HepG2 (cell line): ENCODE data around the gene EXPH5. TPM values are rescaled to one million over a fixed set of nuclear protein-coding genes. Genes with fewer than 3 reads are reported as not detected.

ENCODE experiments used
- BRCA1 ChIP-seq: sonication (generic); formaldehyde crosslinking; IDR thresholded peaks from 2 replicates; pipeline ENCODE4 v1.4.0; 2020; ENCODE audit warnings: missing genetic modification reagents
- ESRRA ChIP-seq: sonication (generic); formaldehyde crosslinking; IDR thresholded peaks from 2 replicates; pipeline ENCODE4 v1.5.1; 2020; ENCODE audit warnings: mild to moderate bottlenecking, low read depth, missing genetic modification reagents
- GZF1 ChIP-seq: sonication (generic); formaldehyde crosslinking; IDR thresholded peaks from 2 replicates; pipeline ENCODE4 v1.5.1; 2020; ENCODE audit warnings: mild to moderate bottlenecking, missing genetic modification reagents
- HDAC6 ChIP-seq: fragments of 200-600 bp; sonication (generic); IDR thresholded peaks from 2 replicates; pipeline ENCODE4 v1.7.0; 2017; ENCODE audit warnings: mild to moderate bottlenecking, antibody characterized with exemption, low read length, low read depth
- KDM2A ChIP-seq: sonication (generic); formaldehyde crosslinking; IDR thresholded peaks from 2 replicates; pipeline ENCODE4 v1.4.0; 2020; ENCODE audit warnings: low read depth, missing genetic modification reagents, borderline replicate concordance
- KMT2A ChIP-seq: sonication (generic); formaldehyde crosslinking; IDR thresholded peaks from 2 replicates; pipeline ENCODE4 v1.4.0; 2020; ENCODE audit warnings: missing genetic modification reagents
- NKX3-1 ChIP-seq: sonication (generic); formaldehyde crosslinking; IDR thresholded peaks from 2 replicates; pipeline ENCODE4 v1.5.0; 2020; ENCODE audit warnings: missing genetic modification reagents
- POGZ ChIP-seq: sonication (generic); formaldehyde crosslinking; IDR thresholded peaks from 2 replicates; pipeline ENCODE4 v1.4.0; 2020; ENCODE audit warnings: mild to moderate bottlenecking, missing genetic modification reagents
- PRPF4 ChIP-seq: fragments of 200-400 bp; formaldehyde crosslinking; IDR thresholded peaks from 2 replicates; pipeline ENCODE4 v1.6.1; 2016; ENCODE audit warnings: low read length, low read depth; ENCODE audit not compliant: poor library complexity, severe bottlenecking
- SATB2 ChIP-seq: sonication (generic); formaldehyde crosslinking; IDR thresholded peaks from 2 replicates; pipeline ENCODE4 v1.5.0; 2020; ENCODE audit warnings: missing genetic modification reagents
- SMC3 ChIP-seq: IDR thresholded peaks from 2 replicates; pipeline ENCODE4 v1.6.1; 2011; ENCODE audit warnings: low read length, improper control_type of control experiment
- STAG1 ChIP-seq: sonication (generic); formaldehyde crosslinking; IDR thresholded peaks from 2 replicates; pipeline ENCODE4 v1.4.0; 2020; ENCODE audit warnings: missing genetic modification reagents
- TMF1 ChIP-seq: sonication (generic); formaldehyde crosslinking; IDR thresholded peaks from 2 replicates; pipeline ENCODE4 v1.8.1; 2022; ENCODE audit warnings: low read depth, missing genetic modification reagents
- ZBTB38 ChIP-seq: sonication (generic); formaldehyde crosslinking; IDR thresholded peaks from 2 replicates; pipeline ENCODE4 v1.5.1; 2020; ENCODE audit warnings: mild to moderate bottlenecking, missing genetic modification reagents
- ZFP62 ChIP-seq: sonication (generic); formaldehyde crosslinking; IDR thresholded peaks from 2 replicates; pipeline ENCODE4 v1.4.0; 2020; ENCODE audit warnings: missing genetic modification reagents
- ZNF143 ChIP-seq: sonication (generic); formaldehyde crosslinking; IDR thresholded peaks from 2 replicates; pipeline ENCODE4 v1.4.0; 2020; ENCODE audit warnings: missing genetic modification reagents
- ZNF562 ChIP-seq: sonication (generic); formaldehyde crosslinking; IDR thresholded peaks from 2 replicates; pipeline ENCODE4 v1.8.0; 2022; ENCODE audit warnings: missing genetic modification reagents, borderline replicate concordance
- ZNF768 ChIP-seq: sonication (generic); formaldehyde crosslinking; IDR thresholded peaks from 2 replicates; pipeline ENCODE4 v1.4.0; 2020; ENCODE audit warnings: missing genetic modification reagents
- ZNF788 ChIP-seq: sonication (generic); formaldehyde crosslinking; IDR thresholded peaks from 2 replicates; pipeline ENCODE4 v1.5.0; 2020; ENCODE audit warnings: mild to moderate bottlenecking, missing genetic modification reagents, borderline replicate concordance
- ZNF839 ChIP-seq: sonication (generic); formaldehyde crosslinking; IDR thresholded peaks from 2 replicates; pipeline ENCODE4 v1.4.0; 2020; ENCODE audit warnings: missing genetic modification reagents, mild to moderate bottlenecking, borderline replicate concordance
- ZSCAN29 ChIP-seq: sonication (generic); formaldehyde crosslinking; conservative IDR thresholded peaks from 2 replicates; pipeline ENCODE4 v1.4.0; 2020; ENCODE audit warnings: mild to moderate bottlenecking, missing genetic modification reagents
- ZSCAN30 ChIP-seq: sonication (generic); formaldehyde crosslinking; IDR thresholded peaks from 2 replicates; pipeline ENCODE4 v1.5.0; 2020; ENCODE audit warnings: mild to moderate bottlenecking, missing genetic modification reagents
- polyA plus RNA-seq, 8 experiments: library from polyadenylated mRNA; depleted of rRNA in 3 of 8; stranded (reverse) in 7 of 8; unstranded in 1 of 8; fragments of >200 nt; fragmentation: Illumina TruSeq in 4 of 8; extraction: Trizol in 4 of 8; gene quantifications; 2 replicates each; pipeline versions ENCODE4 v1.2.1 to v1.2.3, GENCODE V29; 2011 to 2016; ENCODE audit warnings: low read depth in 4 of 8, missing spikeins in 1 of 8, mixed read lengths in 1 of 8; ENCODE audit not compliant: insufficient read depth in 1 of 8
- total RNA-seq, 5 experiments: library from RNA; depleted of rRNA; stranded (reverse); fragments of >200 nt; fragmentation: Illumina TruSeq; extraction: Trizol; gene quantifications; 2 replicates each; pipeline ENCODE4 v1.2.3, GENCODE V29; 2016; ENCODE audit warnings: low read depth in 1 of 5
- TF ChIP-seq, protein P1 (sequence below): sonication (generic); formaldehyde crosslinking; IDR thresholded peaks from 2 replicates; pipeline ENCODE4 v1.4.0; 2020; ENCODE audit warnings: missing genetic modification reagents
- TF ChIP-seq, protein P2 (sequence below): sonication (generic); formaldehyde crosslinking; IDR thresholded peaks from 2 replicates; pipeline ENCODE4 v1.4.0; 2020; ENCODE audit warnings: missing genetic modification reagents, low read depth, mild to moderate bottlenecking, borderline replicate concordance
- TF ChIP-seq, protein P3 (sequence below): sonication (generic); formaldehyde crosslinking; IDR thresholded peaks from 2 replicates; pipeline ENCODE4 v1.4.0; 2020; ENCODE audit warnings: mild to moderate bottlenecking, low read depth, missing genetic modification reagents
- TF ChIP-seq, protein P4 (sequence below): sonication (generic); formaldehyde crosslinking; IDR thresholded peaks from 2 replicates; pipeline ENCODE4 v1.4.0; 2020; ENCODE audit warnings: mild to moderate bottlenecking, missing genetic modification reagents

The EXPH5 gene
- total and polyA plus RNA-seq, 2 of the 13 experiments (the other 11 are each of a cell fraction or from before 2014, with no cell fraction given): under 0.01 to 0.02 TPM

DNA sequence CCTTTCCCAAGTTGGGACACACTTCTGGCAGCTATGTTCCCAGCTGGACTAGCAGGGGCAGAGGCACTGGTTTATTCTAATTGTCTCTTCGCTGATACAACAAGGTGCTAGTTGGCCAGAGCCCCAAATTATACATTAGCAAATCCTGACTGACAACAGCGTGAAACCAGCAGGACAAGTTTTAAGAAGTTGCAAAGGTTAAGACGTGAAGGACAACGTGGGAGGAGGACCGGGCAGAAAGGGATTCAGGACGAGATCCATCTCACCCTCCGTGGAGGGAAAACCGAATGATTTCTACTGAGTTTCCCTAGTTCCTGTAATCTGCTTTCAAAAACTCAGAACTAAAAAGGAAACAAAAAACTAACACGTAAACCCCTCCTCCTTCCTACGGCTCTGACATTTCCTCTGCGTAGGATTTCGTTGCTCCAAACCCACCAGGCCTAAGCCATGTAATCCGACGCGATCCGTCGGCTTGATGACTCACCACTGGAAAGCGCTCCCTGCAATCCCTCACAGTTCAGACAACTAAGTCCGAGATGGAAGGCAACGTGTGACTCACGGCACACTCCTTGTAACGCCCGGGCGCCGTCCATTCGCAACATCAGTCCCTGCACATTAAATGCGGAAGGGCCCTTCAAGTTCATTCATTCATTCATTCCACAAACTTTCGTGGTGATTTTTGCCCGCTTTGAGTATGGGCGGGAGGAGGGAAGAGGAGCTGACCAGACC is 96.1 kb downstream of the EXPH5 start (continued):
- TF ChIP-seq, protein P1, sequence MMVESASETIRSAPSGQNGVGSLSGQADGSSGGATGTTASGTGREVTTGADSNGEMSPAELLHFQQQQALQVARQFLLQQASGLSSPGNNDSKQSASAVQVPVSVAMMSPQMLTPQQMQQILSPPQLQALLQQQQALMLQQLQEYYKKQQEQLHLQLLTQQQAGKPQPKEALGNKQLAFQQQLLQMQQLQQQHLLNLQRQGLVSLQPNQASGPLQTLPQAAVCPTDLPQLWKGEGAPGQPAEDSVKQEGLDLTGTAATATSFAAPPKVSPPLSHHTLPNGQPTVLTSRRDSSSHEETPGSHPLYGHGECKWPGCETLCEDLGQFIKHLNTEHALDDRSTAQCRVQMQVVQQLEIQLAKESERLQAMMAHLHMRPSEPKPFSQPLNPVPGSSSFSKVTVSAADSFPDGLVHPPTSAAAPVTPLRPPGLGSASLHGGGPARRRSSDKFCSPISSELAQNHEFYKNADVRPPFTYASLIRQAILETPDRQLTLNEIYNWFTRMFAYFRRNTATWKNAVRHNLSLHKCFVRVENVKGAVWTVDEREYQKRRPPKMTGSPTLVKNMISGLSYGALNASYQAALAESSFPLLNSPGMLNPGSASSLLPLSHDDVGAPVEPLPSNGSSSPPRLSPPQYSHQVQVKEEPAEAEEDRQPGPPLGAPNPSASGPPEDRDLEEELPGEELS (CRISPR knock-in tag): no peak; the same call in 1 of the 2 replicates
- TF ChIP-seq ZBTB38 (no peak), KMT2A (CRISPR knock-in tag) (peak; percentile 79), ESRRA (CRISPR knock-in tag) (no peak), STAG1 (CRISPR knock-in tag) (0 out of 2 replicates have a peak, but pooled peaks have one; percentile 12), ZFP62 (CRISPR knock-in tag) (no peak), SATB2 (CRISPR knock-in tag) (no peak), ZNF839 (no peak), BRCA1 (no peak), ZNF562 (CRISPR knock-in tag) (no peak; the same call in 1 of the 2 replicates), ZNF768 (CRISPR knock-in tag) (no peak), ZNF788 (no peak), HDAC6 (no peak), KDM2A (CRISPR knock-in tag) (peak; percentile 69; the same call in 1 of the 2 replicates), ZSCAN29 (CRISPR knock-in tag) (no peak), GZF1 (CRISPR knock-in tag) (no peak), NKX3-1 (CRISPR knock-in tag) (0 out of 2 replicates have a peak, but pooled peaks have one; percentile 70), SMC3 (no peak), PRPF4 (no peak), ZNF143 (CRISPR knock-in tag) (no peak), POGZ (no peak), TMF1 (CRISPR knock-in tag) (no peak), ZSCAN30 (no peak)
- TF ChIP-seq, protein P2, sequence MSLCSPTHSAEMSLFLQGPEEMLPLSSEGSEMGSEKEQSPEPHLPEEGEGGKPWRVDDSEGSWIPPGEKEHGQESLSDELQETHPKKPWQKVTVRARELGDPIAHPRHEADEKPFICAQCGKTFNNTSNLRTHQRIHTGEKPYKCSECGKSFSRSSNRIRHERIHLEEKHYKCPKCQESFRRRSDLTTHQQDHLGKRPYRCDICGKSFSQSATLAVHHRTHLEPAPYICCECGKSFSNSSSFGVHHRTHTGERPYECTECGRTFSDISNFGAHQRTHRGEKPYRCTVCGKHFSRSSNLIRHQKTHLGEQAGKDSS (CRISPR knock-in tag): no peak
- TF ChIP-seq, protein P3, sequence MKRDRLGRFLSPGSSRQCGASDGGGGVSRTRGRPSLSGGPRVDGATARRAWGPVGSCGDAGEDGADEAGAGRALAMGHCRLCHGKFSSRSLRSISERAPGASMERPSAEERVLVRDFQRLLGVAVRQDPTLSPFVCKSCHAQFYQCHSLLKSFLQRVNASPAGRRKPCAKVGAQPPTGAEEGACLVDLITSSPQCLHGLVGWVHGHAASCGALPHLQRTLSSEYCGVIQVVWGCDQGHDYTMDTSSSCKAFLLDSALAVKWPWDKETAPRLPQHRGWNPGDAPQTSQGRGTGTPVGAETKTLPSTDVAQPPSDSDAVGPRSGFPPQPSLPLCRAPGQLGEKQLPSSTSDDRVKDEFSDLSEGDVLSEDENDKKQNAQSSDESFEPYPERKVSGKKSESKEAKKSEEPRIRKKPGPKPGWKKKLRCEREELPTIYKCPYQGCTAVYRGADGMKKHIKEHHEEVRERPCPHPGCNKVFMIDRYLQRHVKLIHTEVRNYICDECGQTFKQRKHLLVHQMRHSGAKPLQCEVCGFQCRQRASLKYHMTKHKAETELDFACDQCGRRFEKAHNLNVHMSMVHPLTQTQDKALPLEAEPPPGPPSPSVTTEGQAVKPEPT: no peak
- TF ChIP-seq, protein P4, sequence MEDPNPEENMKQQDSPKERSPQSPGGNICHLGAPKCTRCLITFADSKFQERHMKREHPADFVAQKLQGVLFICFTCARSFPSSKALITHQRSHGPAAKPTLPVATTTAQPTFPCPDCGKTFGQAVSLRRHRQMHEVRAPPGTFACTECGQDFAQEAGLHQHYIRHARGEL: no peak
